PC-3 (cell line): ENCODE results near the gene AP1M2. TPM values are rescaled to one million over a fixed set of nuclear protein-coding genes. Genes with fewer than 3 reads are reported as not detected.

Experiments used
- ATAC-seq: fragments of 200-7000 bp; cut with Tn5 transposase; 2 replicates; pipeline ENCODE4 v1.9.1; 2020; ENCODE audit warnings: mild to moderate bottlenecking, moderate library complexity
- BruUV-seq: library from RNA; stranded (reverse); fragments of 400-500 nt; replicated peaks from 2 replicates; lab custom pipeline; 2021; lab: Mats Ljungman, UMichigan
- CTCF ChIA-PET: fragments of 300-600 bp; sonication (Branson Sonifier 250); formaldehyde crosslinking; loops from one replicate; lab custom pipeline; 2022; ENCODE audit warnings: antibody characterized with exemption; lab: Charles Lee
- POLR2A ChIA-PET: fragments of 300-600 bp; sonication (Branson Sonifier 250); formaldehyde crosslinking; loops from one replicate; lab custom pipeline; 2022; ENCODE audit warnings: antibody characterized with exemption; ENCODE audit not compliant: unreplicated experiment; lab: Charles Lee
- DNase-seq: peaks from one replicate; pipeline ENCODE4 v3.0.0-alpha.2; 2015
- H2AFZ ChIP-seq: fragments of 300-600 bp; sonication (generic); 2 replicates; pipeline ENCODE4 v1.6.0; 2016; ENCODE audit warnings: antibody characterized with exemption, low read length
- H3F3A ChIP-seq: fragments of 300-600 bp; sonication (generic); one replicate; pipeline ENCODE4 v1.6.0; 2017; ENCODE audit warnings: antibody characterized with exemption, low read length, control low read depth, mild to moderate bottlenecking; ENCODE audit not compliant: unreplicated experiment
- H3K27ac ChIP-seq: fragments of 300-600 bp; sonication (generic); 2 replicates; pipeline ENCODE4 v1.5.1; 2016; ENCODE audit warnings: mild to moderate bottlenecking, low read length
- H3K27me3 ChIP-seq: fragments of 300-600 bp; sonication (generic); 2 replicates; pipeline ENCODE4 v1.6.1; 2016; ENCODE audit warnings: low read length, mixed read lengths
- H3K36me3 ChIP-seq: fragments of 300-600 bp; sonication (generic); 2 replicates; pipeline ENCODE4 v1.6.1; 2016; ENCODE audit warnings: low read depth, mixed run types, low read length, mixed read lengths
- H3K4me1 ChIP-seq: fragments of 300-600 bp; sonication (generic); 2 replicates; pipeline ENCODE4 v1.5.1; 2016; ENCODE audit warnings: low read length; ENCODE audit not compliant: insufficient read depth
- H3K4me2 ChIP-seq: fragments of 300-600 bp; sonication (generic); 2 replicates; pipeline ENCODE4 v1.6.0; 2016; ENCODE audit warnings: low read length
- H3K4me3 ChIP-seq: fragments of 300-600 bp; sonication (generic); 2 replicates; pipeline ENCODE4 v1.5.1; 2016; ENCODE audit warnings: mild to moderate bottlenecking, low read length, mixed read lengths
- H3K79me2 ChIP-seq: fragments of 300-600 bp; sonication (generic); 2 replicates; pipeline ENCODE4 v1.6.1; 2017; ENCODE audit warnings: low read length, mixed read lengths
- H3K9ac ChIP-seq: fragments of 300-600 bp; sonication (generic); 2 replicates; pipeline ENCODE4 v1.6.0; 2016; ENCODE audit warnings: mild to moderate bottlenecking, low read length
- H3K9me2 ChIP-seq: fragments of 300-600 bp; sonication (generic); replicated peaks from 2 replicates; pipeline ENCODE4 v1.6.1; 2016; ENCODE audit warnings: mixed run types, low read length, mixed read lengths
- H3K9me3 ChIP-seq: fragments of 300-600 bp; sonication (generic); 2 replicates; pipeline ENCODE4 v1.6.1; 2016; ENCODE audit warnings: low read length, mixed read lengths
- H4K20me1 ChIP-seq: fragments of 300-600 bp; sonication (generic); 2 replicates; pipeline ENCODE4 v1.6.1; 2016; ENCODE audit warnings: low read length, mixed read lengths
- CTCF ChIP-seq: fragments of 300-600 bp; sonication (generic); conservative IDR thresholded peaks from 2 replicates; pipeline ENCODE4 v1.5.1; 2017; ENCODE audit warnings: antibody characterized with exemption, low read depth, mild to moderate bottlenecking, low read length
- EZH2 ChIP-seq: fragments of 300-600 bp; sonication (generic); IDR thresholded peaks from one replicate; pipeline ENCODE4 v1.6.1; 2017; ENCODE audit warnings: antibody characterized with exemption, mild to moderate bottlenecking, low read length; ENCODE audit not compliant: unreplicated experiment
- EZH2phosphoT487 ChIP-seq: fragments of 300-600 bp; sonication (generic); IDR thresholded peaks from 2 replicates; pipeline ENCODE4 v1.6.1; 2018; ENCODE audit warnings: mild to moderate bottlenecking, antibody characterized with exemption, low read length, borderline replicate concordance
- intact Hi-C: fragments of 100-400 bp; cut with micrococcal nuclease; formaldehyde crosslinking; loops from 2 replicates; pipeline ENCODE4 v1.9.0; 2023
- total RNA-seq: library from RNA; depleted of rRNA; stranded (reverse); fragments of >200 nt; gene quantifications from 2 replicates; pipeline ENCODE4 v1.2.3, GENCODE V29; 2014

Gene AP1M2
- total RNA-seq, 1 experiment from 2014 or later: 50.0 TPM

- H3K9me2 ChIP-seq: no peaks in the 10 kb centered on the region
- POLR2A ChIA-PET: no interaction called here
- H3K27me3 ChIP-seq: no peaks in the 10 kb centered on the region
- H3K4me3 ChIP-seq: no peak overlapping the region
- H3K4me1 ChIP-seq: no peaks in the 10 kb centered on the region
- no TSS peak for BruUV-seq
- H4K20me1 ChIP-seq: no peaks in the 10 kb centered on the region
- ATAC-seq (no peak), DNase-seq (no peak)
- intact Hi-C loops: no loop called here
- no peak overlapping the region for H3K27ac ChIP-seq
- H3K9me3 ChIP-seq: no peaks in the 10 kb centered on the region
- no peak overlapping the region for H3K4me2 ChIP-seq
- TF ChIP-seq EZH2phosphoT487 (no peak), EZH2 (no peak)
- H3K9ac ChIP-seq: no peak overlapping the region
- peaks cover 31% of the 10 kb centered on the region for H3K36me3 ChIP-seq
- no peaks in the 10 kb centered on the region for H3F3A ChIP-seq
- CTCF ChIA-PET: no interaction called here
- peaks cover 13% of the 10 kb centered on the region; the same call in 1 of the 2 replicates for H3K79me2 ChIP-seq
- H2AFZ ChIP-seq: no peak overlapping the region
These were observed 36.8 kb downstream of the AP1M2 start for GRCh38 chr19:10550336-10550735.

- intact Hi-C loops: no loop called here
- H3K9me3 ChIP-seq: no peaks in the 10 kb centered on the region
- H3F3A ChIP-seq: no peaks in the 10 kb centered on the region
- H3K4me1 ChIP-seq: 0 out of 2 replicates have a peak, but pooled peaks cover 5% of the 10 kb centered on the region
- no peak overlapping the region for H3K4me2 ChIP-seq
- TF ChIP-seq CTCF: no peak
- no peak for TF ChIP-seq EZH2
- no peak for TF ChIP-seq EZH2phosphoT487
- no peak overlapping the region for H3K9ac ChIP-seq
- no peak overlapping the region for H2AFZ ChIP-seq
- POLR2A ChIA-PET: no interaction called here
- no peak overlapping the region for H3K4me3 ChIP-seq
- CTCF ChIA-PET: no interaction called here
- H3K27me3 ChIP-seq: no peaks in the 10 kb centered on the region
- no TSS peak for BruUV-seq
- ATAC-seq (no peak), DNase-seq (no peak)
- peaks cover 31% of the 10 kb centered on the region for H3K36me3 ChIP-seq
- no peaks in the 10 kb centered on the region for H4K20me1 ChIP-seq
- H3K9me2 ChIP-seq: no peaks in the 10 kb centered on the region
- peaks cover 19% of the 10 kb centered on the region for H3K79me2 ChIP-seq
- H3K27ac ChIP-seq: no peak overlapping the region
These were observed 37.4 kb downstream of the AP1M2 start for GRCh38 chr19:10549733-10550132.

- DNase-seq (no peak), ATAC-seq (no peak)
- CTCF ChIA-PET: no interaction called here
- H3K9ac ChIP-seq: no peak overlapping the region
- TF ChIP-seq EZH2phosphoT487 (no peak), EZH2 (no peak), CTCF (no peak)
- no peaks in the 10 kb centered on the region for H3F3A ChIP-seq
- BruUV-seq: no TSS peak
- no peaks in the 10 kb centered on the region for H3K9me2 ChIP-seq
- no peak overlapping the region for H3K27ac ChIP-seq
- no peaks in the 10 kb centered on the region for H4K20me1 ChIP-seq
- H2AFZ ChIP-seq: no peak overlapping the region
- H3K27me3 ChIP-seq: no peaks in the 10 kb centered on the region
- POLR2A ChIA-PET: no interaction called here
- H3K4me2 ChIP-seq: no peak overlapping the region
- peaks cover 26% of the 10 kb centered on the region for H3K79me2 ChIP-seq
- H3K36me3 ChIP-seq: peaks cover 25% of the 10 kb centered on the region
- intact Hi-C loops: no loop called here
- H3K4me3 ChIP-seq: no peak overlapping the region
- no peaks in the 10 kb centered on the region for H3K9me3 ChIP-seq
- H3K4me1 ChIP-seq: 0 out of 2 replicates have a peak, but pooled peaks cover 9% of the 10 kb centered on the region
These were observed 38.3 kb downstream of the AP1M2 start for GRCh38 chr19:10548746-10549276.
